ENCODE data around the gene CEP72.

CEP72 gene

GRCh38 chr5:570886-571285 is 41.3 kb upstream of the CEP72 start:
- Histone ChIP-seq H3K27me3 (ENCODE audit: insufficient read depth, low read length, poor library complexity) (no peaks in the 10 kb centered on the region), H4K20me1 (ENCODE audit: insufficient read depth, low read length) (0 out of 2 replicates have a peak, but pooled peaks cover 4% of the 10 kb centered on the region), H3K4me2 (ENCODE audit: insufficient read depth, low read length) (no peak overlapping the region), H3K27ac (ENCODE audit: low read length) (no peak overlapping the region), H3K4me1 (ENCODE audit: insufficient read depth, low read length) (no peaks in the 10 kb centered on the region), H3K9ac (ENCODE audit: low read depth, low read length) (no peak overlapping the region), H3K4me3 (ENCODE audit: low read depth in 1 of 2, low read length in 2 of 2) (no peak overlapping the region), H2AFZ (ENCODE audit: low read depth, low read length) (no peak overlapping the region), H3K79me2 (ENCODE audit: insufficient read depth, low read length) (no peaks in the 10 kb centered on the region), H3K9me3 (ENCODE audit: insufficient read depth, low read length, severe bottlenecking) (peaks cover 6% of the 10 kb centered on the region), H3K36me3 (ENCODE audit: insufficient read depth, low read length) (no peaks in the 10 kb centered on the region)
- ATAC-seq (ENCODE audit: insufficient read depth, low read depth) (no peak), DNase-seq (no peak)
- no peak for TF ChIP-seq EZH2 (IDR thresholded peaks at IDR 0.05; ENCODE audit: borderline replicate concordance, low read depth, low read length, severe bottlenecking)
- TF ChIP-seq, protein P1, sequence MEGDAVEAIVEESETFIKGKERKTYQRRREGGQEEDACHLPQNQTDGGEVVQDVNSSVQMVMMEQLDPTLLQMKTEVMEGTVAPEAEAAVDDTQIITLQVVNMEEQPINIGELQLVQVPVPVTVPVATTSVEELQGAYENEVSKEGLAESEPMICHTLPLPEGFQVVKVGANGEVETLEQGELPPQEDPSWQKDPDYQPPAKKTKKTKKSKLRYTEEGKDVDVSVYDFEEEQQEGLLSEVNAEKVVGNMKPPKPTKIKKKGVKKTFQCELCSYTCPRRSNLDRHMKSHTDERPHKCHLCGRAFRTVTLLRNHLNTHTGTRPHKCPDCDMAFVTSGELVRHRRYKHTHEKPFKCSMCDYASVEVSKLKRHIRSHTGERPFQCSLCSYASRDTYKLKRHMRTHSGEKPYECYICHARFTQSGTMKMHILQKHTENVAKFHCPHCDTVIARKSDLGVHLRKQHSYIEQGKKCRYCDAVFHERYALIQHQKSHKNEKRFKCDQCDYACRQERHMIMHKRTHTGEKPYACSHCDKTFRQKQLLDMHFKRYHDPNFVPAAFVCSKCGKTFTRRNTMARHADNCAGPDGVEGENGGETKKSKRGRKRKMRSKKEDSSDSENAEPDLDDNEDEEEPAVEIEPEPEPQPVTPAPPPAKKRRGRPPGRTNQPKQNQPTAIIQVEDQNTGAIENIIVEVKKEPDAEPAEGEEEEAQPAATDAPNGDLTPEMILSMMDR (IDR thresholded peaks at IDR 0.05; ENCODE audit: borderline replicate concordance, extremely low read depth, low read length, poor library complexity, severe bottlenecking) = no peak

DNA sequence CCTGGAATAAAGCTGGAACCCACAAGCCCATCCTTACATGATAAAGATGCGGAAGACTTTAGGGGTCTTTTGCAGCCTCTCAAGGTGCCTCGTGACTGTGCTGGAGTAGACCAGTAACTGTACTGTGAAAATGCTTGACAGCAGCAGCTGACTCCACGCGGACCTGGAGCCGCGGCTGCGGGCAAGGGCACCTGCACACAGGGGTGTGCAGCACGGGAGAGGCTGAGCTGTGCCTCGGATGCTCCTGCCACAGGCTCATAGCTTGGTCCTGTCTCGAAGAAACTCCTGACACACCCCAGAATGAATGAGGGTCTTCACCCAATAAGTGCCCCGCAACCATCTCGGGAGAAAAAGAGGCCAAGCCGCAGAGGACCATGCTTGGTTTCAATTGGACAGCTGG is 40.3 kb upstream of the CEP72 start:
- Histone ChIP-seq H4K20me1 (ENCODE audit: insufficient read depth, low read length) (0 out of 2 replicates have a peak, but pooled peaks cover 4% of the 10 kb centered on the region), H3K27ac (ENCODE audit: low read length) (no peak overlapping the region), H2AFZ (ENCODE audit: low read depth, low read length) (no peak overlapping the region), H3K9me3 (ENCODE audit: insufficient read depth, low read length, severe bottlenecking) (peaks cover 6% of the 10 kb centered on the region), H3K4me3 (ENCODE audit: low read depth in 1 of 2, low read length in 2 of 2) (no peak overlapping the region), H3K4me1 (ENCODE audit: insufficient read depth, low read length) (no peaks in the 10 kb centered on the region), H3K9ac (ENCODE audit: low read depth, low read length) (no peak overlapping the region), H3K36me3 (ENCODE audit: insufficient read depth, low read length) (no peaks in the 10 kb centered on the region), H3K79me2 (ENCODE audit: insufficient read depth, low read length) (no peaks in the 10 kb centered on the region), H3K27me3 (ENCODE audit: insufficient read depth, low read length, poor library complexity) (no peaks in the 10 kb centered on the region), H3K4me2 (ENCODE audit: insufficient read depth, low read length) (no peak overlapping the region)
- DNase-seq (no peak), ATAC-seq (ENCODE audit: insufficient read depth, low read depth) (no peak)
- TF ChIP-seq, protein P1 (IDR thresholded peaks at IDR 0.05; ENCODE audit: borderline replicate concordance, extremely low read depth, low read length, poor library complexity, severe bottlenecking) = no peak
- TF ChIP-seq EZH2 (IDR thresholded peaks at IDR 0.05; ENCODE audit: borderline replicate concordance, low read depth, low read length, severe bottlenecking) = no peak

DNA sequence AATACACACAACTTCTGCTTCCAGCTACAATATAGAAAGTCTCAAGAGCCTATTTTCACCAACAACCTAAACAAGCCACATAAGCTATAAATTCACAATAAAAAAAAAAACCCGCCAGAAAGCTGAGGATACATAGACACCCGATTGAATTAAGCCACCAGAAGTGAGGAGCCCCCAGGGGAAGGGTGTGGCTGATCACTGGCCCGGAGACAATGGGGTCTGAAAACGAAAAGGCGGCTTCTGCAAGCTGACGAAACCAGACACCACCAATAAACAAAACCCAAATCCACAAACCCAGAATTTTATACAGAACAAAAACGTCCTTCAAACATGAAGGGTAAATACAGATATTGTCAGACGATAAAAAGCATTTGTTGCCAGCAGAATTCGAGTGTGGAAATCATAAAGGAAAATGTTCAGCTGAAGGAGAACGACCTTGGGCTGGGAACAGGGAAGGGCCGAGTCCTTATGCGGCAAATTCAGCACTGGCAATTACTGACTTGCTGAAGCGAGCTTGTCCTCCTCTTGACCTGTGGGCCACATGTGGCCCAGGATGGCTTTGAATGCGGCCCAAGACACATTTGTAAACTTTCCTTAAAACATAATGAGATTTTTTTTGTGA is 39.6 kb upstream of the CEP72 start:
- TF ChIP-seq, protein P1 (IDR thresholded peaks at IDR 0.05; ENCODE audit: borderline replicate concordance, extremely low read depth, low read length, poor library complexity, severe bottlenecking) = no peak
- no peak for TF ChIP-seq EZH2 (IDR thresholded peaks at IDR 0.05; ENCODE audit: borderline replicate concordance, low read depth, low read length, severe bottlenecking)
- no peak for ATAC-seq (ENCODE audit: insufficient read depth, low read depth)
- no peak overlapping the region for H3K4me2 ChIP-seq (ENCODE audit: insufficient read depth, low read length)

More for the DNA sequence above, 39.6 kb upstream of the CEP72 start:
- H3K36me3 ChIP-seq (ENCODE audit: insufficient read depth, low read length) = no peaks in the 10 kb centered on the region
- no peak overlapping the region for H3K27ac ChIP-seq (ENCODE audit: low read length)
- peaks cover 6% of the 10 kb centered on the region for H3K9me3 ChIP-seq (ENCODE audit: insufficient read depth, low read length, severe bottlenecking)
- no peak overlapping the region for H2AFZ ChIP-seq (ENCODE audit: low read depth, low read length)
- H3K4me3 ChIP-seq (ENCODE audit: low read depth in 1 of 2, low read length in 2 of 2) = no peak overlapping the region
- H3K27me3 ChIP-seq (ENCODE audit: insufficient read depth, low read length, poor library complexity) = no peaks in the 10 kb centered on the region
- no peak overlapping the region for H3K9ac ChIP-seq (ENCODE audit: low read depth, low read length)
- DNase-seq = no peak
- no peaks in the 10 kb centered on the region for H3K4me1 ChIP-seq (ENCODE audit: insufficient read depth, low read length)
- H4K20me1 ChIP-seq (ENCODE audit: insufficient read depth, low read length) = 0 out of 2 replicates have a peak, but pooled peaks cover 4% of the 10 kb centered on the region
- no peaks in the 10 kb centered on the region for H3K79me2 ChIP-seq (ENCODE audit: insufficient read depth, low read length)
